DOHH2 (cell line): ENCODE results near the gene GRID2.

Source experiments
- H3F3A ChIP-seq: fragments of 200-600 bp; sonication (generic), shearing (Covaris generic); 2 replicates; pipeline ENCODE4 v1.6.0; 2016; ENCODE audit warnings: antibody characterized with exemption, mild to moderate bottlenecking; ENCODE audit not compliant: control insufficient read depth, insufficient read depth
- H3K27ac ChIP-seq: fragments of 200-600 bp; sonication (generic); 2 replicates; pipeline ENCODE4 v1.5.1; 2014; ENCODE audit warnings: low read depth, mild to moderate bottlenecking, low read length, moderate library complexity
- H3K27me3 ChIP-seq: fragments of 200-600 bp; sonication (generic); 2 replicates; pipeline ENCODE4 v1.6.1; 2014; ENCODE audit warnings: mild to moderate bottlenecking, low read length, mixed read lengths; ENCODE audit not compliant: control insufficient read depth
- H3K36me3 ChIP-seq: fragments of 200-600 bp; sonication (generic); 2 replicates; pipeline ENCODE4 v1.6.1; 2014; ENCODE audit warnings: mild to moderate bottlenecking, low read length, moderate library complexity, mixed read lengths; ENCODE audit not compliant: control insufficient read depth
- H3K4me1 ChIP-seq: fragments of 200-600 bp; sonication (generic); 2 replicates; pipeline ENCODE4 v1.6.1; 2014; ENCODE audit warnings: mild to moderate bottlenecking, low read length, mixed read lengths; ENCODE audit not compliant: control insufficient read depth
- H3K4me2 ChIP-seq: fragments of 200-600 bp; sonication (generic); 2 replicates; pipeline ENCODE4 v1.6.0; 2014; ENCODE audit warnings: mild to moderate bottlenecking, low read length, moderate library complexity
- H3K4me3 ChIP-seq: fragments of 200-600 bp; sonication (generic); 2 replicates; pipeline ENCODE4 v1.5.1; 2014; ENCODE audit warnings: mild to moderate bottlenecking, low read length, mixed read lengths
- H3K79me2 ChIP-seq: fragments of 200-600 bp; sonication (generic); 2 replicates; pipeline ENCODE4 v1.6.1; 2014; ENCODE audit warnings: mild to moderate bottlenecking, low read length, mixed read lengths; ENCODE audit not compliant: control insufficient read depth
- H3K9me2 ChIP-seq: fragments of 200-600 bp; sonication (generic); replicated peaks from 2 replicates; pipeline ENCODE4 v1.6.1; 2014; ENCODE audit warnings: mild to moderate bottlenecking, low read length, mixed read lengths; ENCODE audit not compliant: control insufficient read depth
- H3K9me3 ChIP-seq: fragments of 200-600 bp; sonication (generic); 2 replicates; pipeline ENCODE4 v1.6.1; 2014; ENCODE audit warnings: antibody characterized with exemption, low read length, mixed read lengths; ENCODE audit not compliant: control insufficient read depth, insufficient read depth
- H4K20me1 ChIP-seq: fragments of 200-600 bp; sonication (generic); 2 replicates; pipeline ENCODE4 v1.6.0; 2014; ENCODE audit warnings: low read depth, mild to moderate bottlenecking, antibody characterized with exemption, low read length, moderate library complexity; ENCODE audit not compliant: control insufficient read depth, insufficient read depth
- EZH2phosphoT487 ChIP-seq: fragments of 200-600 bp; sonication (generic); IDR thresholded peaks from 2 replicates; pipeline ENCODE4 v1.6.1; 2017; ENCODE audit warnings: borderline replicate concordance, mild to moderate bottlenecking, antibody characterized with exemption, low read length, moderate library complexity, mixed read lengths
- TF ChIP-seq, protein P1 (sequence below): fragments of 200-600 bp; sonication (generic); IDR thresholded peaks from one replicate; pipeline ENCODE4 v1.5.1; 2014; ENCODE audit warnings: antibody characterized with exemption, mild to moderate bottlenecking, low read depth, low read length; ENCODE audit not compliant: poor library complexity, severe bottlenecking

GRID2 gene

GRCh38 chr4:93467484-93468155 is 1163.9 kb downstream of the GRID2 start:
- no peak overlapping the region for H3K4me2 ChIP-seq
- no peaks in the 10 kb centered on the region for H3K36me3 ChIP-seq
- H3K4me3 ChIP-seq = no peak overlapping the region
- no peaks in the 10 kb centered on the region for H3K4me1 ChIP-seq
- TF ChIP-seq, protein P1, sequence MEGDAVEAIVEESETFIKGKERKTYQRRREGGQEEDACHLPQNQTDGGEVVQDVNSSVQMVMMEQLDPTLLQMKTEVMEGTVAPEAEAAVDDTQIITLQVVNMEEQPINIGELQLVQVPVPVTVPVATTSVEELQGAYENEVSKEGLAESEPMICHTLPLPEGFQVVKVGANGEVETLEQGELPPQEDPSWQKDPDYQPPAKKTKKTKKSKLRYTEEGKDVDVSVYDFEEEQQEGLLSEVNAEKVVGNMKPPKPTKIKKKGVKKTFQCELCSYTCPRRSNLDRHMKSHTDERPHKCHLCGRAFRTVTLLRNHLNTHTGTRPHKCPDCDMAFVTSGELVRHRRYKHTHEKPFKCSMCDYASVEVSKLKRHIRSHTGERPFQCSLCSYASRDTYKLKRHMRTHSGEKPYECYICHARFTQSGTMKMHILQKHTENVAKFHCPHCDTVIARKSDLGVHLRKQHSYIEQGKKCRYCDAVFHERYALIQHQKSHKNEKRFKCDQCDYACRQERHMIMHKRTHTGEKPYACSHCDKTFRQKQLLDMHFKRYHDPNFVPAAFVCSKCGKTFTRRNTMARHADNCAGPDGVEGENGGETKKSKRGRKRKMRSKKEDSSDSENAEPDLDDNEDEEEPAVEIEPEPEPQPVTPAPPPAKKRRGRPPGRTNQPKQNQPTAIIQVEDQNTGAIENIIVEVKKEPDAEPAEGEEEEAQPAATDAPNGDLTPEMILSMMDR = no peak
- TF ChIP-seq EZH2phosphoT487 = no peak
- H3F3A ChIP-seq = no peaks in the 10 kb centered on the region
- no peaks in the 10 kb centered on the region for H3K9me2 ChIP-seq
- H3K9me3 ChIP-seq = no peaks in the 10 kb centered on the region
- no peaks in the 10 kb centered on the region for H4K20me1 ChIP-seq
- no peak overlapping the region for H3K27ac ChIP-seq
- H3K27me3 ChIP-seq = no peaks in the 10 kb centered on the region
- no peaks in the 10 kb centered on the region for H3K79me2 ChIP-seq

DNA sequence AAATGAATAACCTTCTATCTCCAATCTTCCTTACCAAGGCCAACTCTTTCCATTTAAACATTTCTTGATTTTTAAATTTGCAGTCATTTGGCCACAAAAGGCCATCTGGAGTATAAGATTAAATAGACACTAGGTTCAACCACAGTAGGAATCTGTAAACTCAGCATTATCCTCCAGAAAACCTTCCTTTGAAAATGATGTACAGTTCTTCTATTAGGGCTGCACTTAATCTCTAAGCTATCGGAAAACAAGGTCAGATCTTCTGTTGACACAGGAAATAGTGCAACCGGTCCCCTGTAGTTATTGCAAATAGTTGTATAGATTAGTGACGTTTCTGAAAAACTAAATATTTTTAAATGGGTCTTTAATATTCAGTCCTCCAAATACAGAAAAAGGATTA is 1165.8 kb downstream of the GRID2 start:
- Histone ChIP-seq H3K4me1 (no peaks in the 10 kb centered on the region), H3K4me3 (no peak overlapping the region), H3K4me2 (no peak overlapping the region), H3K27ac (no peak overlapping the region), H4K20me1 (no peaks in the 10 kb centered on the region), H3K9me2 (no peaks in the 10 kb centered on the region), H3K36me3 (no peaks in the 10 kb centered on the region), H3F3A (no peaks in the 10 kb centered on the region), H3K79me2 (no peaks in the 10 kb centered on the region), H3K27me3 (no peaks in the 10 kb centered on the region), H3K9me3 (no peaks in the 10 kb centered on the region)
- no peak for TF ChIP-seq EZH2phosphoT487
- TF ChIP-seq, protein P1 = no peak

DNA sequence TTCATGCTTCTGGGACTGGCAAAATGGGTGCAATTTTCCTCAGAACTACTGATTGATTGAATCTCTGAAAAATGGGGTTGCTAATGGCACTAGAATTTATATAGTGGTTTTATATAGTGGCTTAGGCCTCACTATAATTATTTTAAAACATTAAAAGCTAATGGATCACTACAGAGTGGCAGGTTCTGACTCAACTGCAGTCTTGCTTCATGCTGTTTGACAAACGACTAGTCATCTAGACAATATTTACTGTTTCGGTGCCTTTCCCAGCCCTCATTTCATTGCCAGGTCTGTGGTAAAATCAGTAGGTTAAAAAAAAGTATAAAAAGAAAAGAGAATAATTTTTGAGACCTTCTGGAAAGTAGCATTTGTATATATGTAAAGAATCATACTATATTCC is 1172.0 kb downstream of the GRID2 start:
- H3F3A ChIP-seq = no peaks in the 10 kb centered on the region
- no peak overlapping the region for H3K27ac ChIP-seq
- no peaks in the 10 kb centered on the region for H3K9me3 ChIP-seq
- no peaks in the 10 kb centered on the region for H3K36me3 ChIP-seq
- no peaks in the 10 kb centered on the region for H3K79me2 ChIP-seq
- no peak overlapping the region for H3K4me2 ChIP-seq
- H4K20me1 ChIP-seq = no peaks in the 10 kb centered on the region
- no peak overlapping the region for H3K4me3 ChIP-seq
- TF ChIP-seq EZH2phosphoT487 = no peak
- TF ChIP-seq, protein P1 = no peak
- no peaks in the 10 kb centered on the region for H3K27me3 ChIP-seq
- no peaks in the 10 kb centered on the region for H3K9me2 ChIP-seq
- H3K4me1 ChIP-seq = no peaks in the 10 kb centered on the region
